ENCODE measurements around the gene SLF2. TPM values are rescaled to one million over a fixed set of nuclear protein-coding genes. Genes with fewer than 3 reads are reported as not detected.

The SLF2 gene
- total and polyA plus RNA-seq, 9 of the 15 experiments (the other 6 are each of a cell fraction or from before 2014, with no cell fraction given): 1.7 to 18.4 (median 7.8) TPM

DNA sequence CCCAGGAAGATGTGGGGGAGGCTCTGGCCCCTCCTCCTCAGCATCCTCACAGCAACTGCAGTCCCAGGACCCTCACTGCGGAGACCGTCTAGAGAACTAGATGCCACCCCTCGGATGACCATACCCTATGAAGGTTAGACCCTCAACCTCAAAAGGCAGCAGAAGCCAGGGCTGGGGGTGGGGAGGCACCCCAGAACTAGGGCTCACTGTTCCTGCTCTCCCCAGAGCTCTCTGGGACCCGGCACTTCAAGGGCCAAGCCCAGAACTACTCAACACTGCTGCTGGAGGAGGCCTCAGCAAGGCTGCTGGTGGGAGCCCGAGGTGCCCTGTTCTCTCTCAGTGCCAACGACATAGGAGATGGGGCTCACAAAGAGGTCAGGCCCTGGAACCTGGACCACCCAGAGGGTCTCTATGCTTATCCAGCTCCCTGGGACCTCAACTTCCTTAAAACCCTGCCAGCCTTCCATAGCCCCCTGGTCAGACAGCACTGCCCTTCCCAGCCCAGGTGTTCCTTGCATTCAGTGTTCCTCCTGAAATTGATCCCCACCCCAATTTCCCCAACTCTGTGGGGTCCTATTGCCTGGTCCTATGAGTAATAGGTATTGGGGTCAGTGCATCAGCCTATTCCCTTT is 60.3 kb downstream of the SLF2 start:
- WGBS (ENCODE audit: insufficient coverage, low coverage, missing lambda C conversion rate): 67% methylated on average over 5 of the region's 6 CpGs
- no peaks in the 10 kb centered on the region for H3K27me3 ChIP-seq (ENCODE audit: control insufficient read depth in 2 of 2, insufficient read depth in 2 of 2, low read length in 2 of 2)
- no peaks in the 10 kb centered on the region for H3K36me3 ChIP-seq (ENCODE audit: control insufficient read depth, insufficient read depth, low read length)
- no peak overlapping the region for H3K4me2 ChIP-seq (ENCODE audit: insufficient read depth, low read length)
- CTCF ChIA-PET (ENCODE audit: low intra/inter-chr PET ratio): no interaction called here
- H3K79me2 ChIP-seq (ENCODE audit: control insufficient read depth, insufficient read depth, low read length): no peaks in the 10 kb centered on the region
- FAIRE-seq (no peak), DNase-seq (ENCODE audit: extremely low read depth in 1 of 4, low spot score in 3 of 4) (no peak), ATAC-seq (no peak)
- in situ Hi-C loops (cut with MboI) (no loop called here), intact Hi-C loops (cut with micrococcal nuclease) (no loop called here)
- H2AFZ ChIP-seq (ENCODE audit: low read depth, low read length): no peak overlapping the region
- no peak overlapping the region for H3K27ac ChIP-seq (ENCODE audit: extremely low read depth, low read depth, low read length)
- no peak overlapping the region for H3K4me3 ChIP-seq
- no TSS peak for BruUV-seq (replicated peaks)
- TF ChIP-seq RAD51 (IDR thresholded peaks at IDR 0.05; ENCODE audit: borderline replicate concordance, low read depth) (no peak), E2F5 (CRISPR knock-in tag; IDR thresholded peaks at IDR 0.05) (no peak), ZNF57 (CRISPR knock-in tag; IDR thresholded peaks at IDR 0.05) (no peak), ZNF512 (tag; IDR thresholded peaks at IDR 0.05) (no peak), STAT5B (CRISPR knock-in tag; IDR thresholded peaks at IDR 0.05) (no peak), POLR2AphosphoS5 (IDR thresholded peaks at IDR 0.05; ENCODE audit: control insufficient read depth, insufficient read depth, low read depth, low read length) (no peak), NCOA6 (IDR thresholded peaks at IDR 0.05) (no peak), ILF3 (IDR thresholded peaks at IDR 0.05; ENCODE audit: borderline replicate concordance) (no peak), BHLHE40 (IDR thresholded peaks at IDR 0.05; ENCODE audit: low read length) (no peak), THRAP3 (IDR thresholded peaks at IDR 0.05; ENCODE audit: borderline replicate concordance) (no peak), ZNF263 (CRISPR knock-in tag; IDR thresholded peaks at IDR 0.05; ENCODE audit: borderline replicate concordance) (no peak), BCL6 (CRISPR knock-in tag; IDR thresholded peaks at IDR 0.05) (no peak), TGIF2 (CRISPR knock-in tag; IDR thresholded peaks at IDR 0.05) (no peak)
- TF ChIP-seq, protein P1, sequence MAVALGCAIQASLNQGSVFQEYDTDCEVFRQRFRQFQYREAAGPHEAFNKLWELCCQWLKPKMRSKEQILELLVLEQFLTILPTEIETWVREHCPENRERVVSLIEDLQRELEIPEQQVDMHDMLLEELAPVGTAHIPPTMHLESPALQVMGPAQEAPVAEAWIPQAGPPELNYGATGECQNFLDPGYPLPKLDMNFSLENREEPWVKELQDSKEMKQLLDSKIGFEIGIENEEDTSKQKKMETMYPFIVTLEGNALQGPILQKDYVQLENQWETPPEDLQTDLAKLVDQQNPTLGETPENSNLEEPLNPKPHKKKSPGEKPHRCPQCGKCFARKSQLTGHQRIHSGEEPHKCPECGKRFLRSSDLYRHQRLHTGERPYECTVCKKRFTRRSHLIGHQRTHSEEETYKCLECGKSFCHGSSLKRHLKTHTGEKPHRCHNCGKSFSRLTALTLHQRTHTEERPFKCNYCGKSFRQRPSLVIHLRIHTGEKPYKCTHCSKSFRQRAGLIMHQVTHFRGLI (CRISPR knock-in tag; IDR thresholded peaks at IDR 0.05): no peak
- H3K9me3 ChIP-seq (replicated peaks; ENCODE audit: control insufficient read depth, insufficient read depth, low read depth, low read length): no peaks in the 10 kb centered on the region
- peaks cover 7 to 12% of the 10 kb centered on the region in 2 experiments; a peak in 3 of 5 replicates for H3K4me1 ChIP-seq (replicated peaks in 1 of 2; ENCODE audit: control insufficient read depth in 2 of 2, insufficient read depth in 2 of 2, low read length in 2 of 2)
- no peaks in the 10 kb centered on the region for H4K20me1 ChIP-seq (replicated peaks; ENCODE audit: control insufficient read depth, insufficient read depth, low read length)
- no peaks in the 10 kb centered on the region for H3K9me1 ChIP-seq (ENCODE audit: control insufficient read depth, insufficient read depth, low read length)
- no peak overlapping the region for H3K9ac ChIP-seq (ENCODE audit: insufficient read depth in 1 of 2, low read depth in 2 of 2, low read length in 2 of 2)
- POLR2A ChIA-PET: interaction anchor here (1.1 kb wide), 2 partner anchors 13 to 44 kb away, joined by 3 to 4 read pairs; no protein-coding TSS in a partner anchor
